Fibroblast of skin of back (primary cell): ENCODE measurements around the gene ASCL3.
"Not testable (repeated sequence)": the region's sequence is repeated elsewhere in the genome, so short reads cannot be mapped to it uniquely, and the experiment has no call there.

Experiments used
- DNase-seq: peaks from one replicate; pipeline ENCODE4 v3.0.0-alpha.2; 2013

ASCL3 gene

GRCh38 chr11:8908099-8908498 is 34.7 kb downstream of the ASCL3 start:
- DNase-seq: no peak

GRCh38 chr11:8907116-8907515 is 35.7 kb downstream of the ASCL3 start:
- no peak for DNase-seq

DNA sequence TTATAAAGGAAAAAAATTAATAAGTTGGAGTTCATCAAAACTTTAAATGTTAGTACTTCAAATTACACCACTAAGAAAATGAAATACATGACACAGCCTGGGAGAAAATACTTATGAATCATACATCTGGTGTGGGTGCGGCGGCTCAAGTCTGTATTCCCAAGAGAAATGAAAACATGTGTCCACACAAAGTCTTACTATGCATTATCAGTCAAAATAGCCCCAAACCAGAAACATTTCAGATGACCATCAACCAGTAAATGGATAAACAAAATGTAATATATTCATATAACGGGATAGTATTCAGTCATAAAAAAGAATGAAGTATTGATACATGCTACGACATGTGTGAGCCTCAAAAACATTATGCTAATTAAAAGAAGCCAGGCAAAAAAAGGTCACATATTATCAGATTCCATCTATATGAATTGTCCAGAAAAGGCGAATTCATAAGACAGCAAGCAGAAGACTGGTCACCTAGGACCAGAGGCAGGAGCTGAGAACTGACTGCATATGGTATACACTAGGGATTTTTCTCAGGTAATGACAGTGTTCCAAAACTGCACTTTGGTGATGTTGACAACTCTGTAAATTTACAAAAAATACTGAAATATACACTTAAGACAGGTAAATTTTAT is 37.2 kb downstream of the ASCL3 start:
- peak; percentile 94 for DNase-seq

- DNase-seq: no peak
These were observed 43.6 kb downstream of the ASCL3 start for GRCh38 chr11:8899119-8899753.

DNA sequence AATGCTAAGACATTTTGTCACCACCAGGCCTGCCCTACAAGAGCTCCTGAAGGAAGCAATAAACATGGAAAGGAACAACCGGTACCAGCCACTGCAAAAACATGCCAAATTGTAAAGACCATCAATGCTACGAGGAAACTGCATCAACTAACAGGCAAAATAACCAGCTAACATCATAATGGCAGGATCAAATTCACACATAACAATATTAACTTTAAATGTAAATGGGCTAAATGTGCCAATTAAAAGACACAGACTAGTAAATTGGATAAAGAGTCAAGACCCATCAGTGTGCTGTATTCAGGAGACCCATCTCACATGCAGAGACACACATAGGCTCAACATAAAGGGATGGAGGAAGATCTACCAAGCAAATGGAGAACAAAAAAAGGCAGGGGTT is 51.6 kb downstream of the ASCL3 start:
- not testable (repeated sequence) for DNase-seq
